Caco-2 (cell line): ENCODE measurements around the gene TRNT1. TPM values are rescaled to one million over a fixed set of nuclear protein-coding genes. Genes with fewer than 3 reads are reported as not detected.

Source experiments
- BruUV-seq: library from RNA; stranded (reverse); fragments of 400-500 nt; replicated peaks from 2 replicates; lab custom pipeline; 2021; lab: Mats Ljungman, UMichigan
- CTCF ChIA-PET: fragments of 300-600 bp; sonication (Branson Sonifier 250); formaldehyde crosslinking; loops from one replicate; lab custom pipeline; 2022; ENCODE audit warnings: antibody characterized with exemption; lab: Charles Lee
- POLR2A ChIA-PET: fragments of 300-600 bp; sonication (Branson Sonifier 250); formaldehyde crosslinking; loops from one replicate; lab custom pipeline; 2022; ENCODE audit warnings: antibody characterized with exemption; lab: Charles Lee
- DNase-seq, 2 experiments: peaks; one replicate each; pipeline versions ENCODE4 v3.0.0 to v3.0.0-alpha.2; 2020 to 2022
- H3K27me3 ChIP-seq: replicated peaks from 2 replicates; pipeline ENCODE4 v1.6.0; 2011; ENCODE audit warnings: low read length; ENCODE audit not compliant: control insufficient read depth, insufficient read depth
- H3K36me3 ChIP-seq: 2 replicates; pipeline ENCODE4 v1.5.1; 2011; ENCODE audit warnings: low read length; ENCODE audit not compliant: control insufficient read depth, insufficient read depth
- H3K4me1 ChIP-seq: fragments of 250-450 bp; sonication (Bioruptor Pico); 2 replicates; pipeline ENCODE4 v1.5.1; 2020; ENCODE audit warnings: mild to moderate bottlenecking
- H3K4me3 ChIP-seq: 2 replicates; pipeline ENCODE4 v1.5.1; 2011; ENCODE audit warnings: low read depth, mild to moderate bottlenecking, control low read depth, low read length
- H3K9me3 ChIP-seq: fragments of 250-450 bp; sonication (Bioruptor Pico); 2 replicates; pipeline ENCODE4 v1.5.1; 2020; ENCODE audit warnings: mild to moderate bottlenecking, moderate library complexity
- H3K27ac Mint-ChIP-seq: one replicate; pipeline ENCODE4 v1.8.0; 2022; ENCODE audit warnings: mixed read lengths; ENCODE audit not compliant: unreplicated experiment
- H3K27me3 Mint-ChIP-seq: one replicate; pipeline ENCODE4 v1.8.0; 2022; ENCODE audit warnings: mixed read lengths; ENCODE audit not compliant: insufficient read depth, unreplicated experiment
- H3K36me3 Mint-ChIP-seq: one replicate; pipeline ENCODE4 v1.8.0; 2022; ENCODE audit warnings: mild to moderate bottlenecking, mixed read lengths; ENCODE audit not compliant: insufficient read depth, unreplicated experiment
- H3K4me1 Mint-ChIP-seq: one replicate; pipeline ENCODE4 v1.8.0; 2022; ENCODE audit warnings: low read depth, mixed read lengths; ENCODE audit not compliant: unreplicated experiment
- H3K4me3 Mint-ChIP-seq: one replicate; pipeline ENCODE4 v1.8.0; 2022; ENCODE audit warnings: mild to moderate bottlenecking, moderate library complexity, mixed read lengths; ENCODE audit not compliant: unreplicated experiment
- H3K9me3 Mint-ChIP-seq: one replicate; pipeline ENCODE4 v1.8.0; 2022; ENCODE audit warnings: mixed read lengths; ENCODE audit not compliant: unreplicated experiment
- CTCF ChIP-seq, 2 experiments: fragments of 200-600 bp in 1 of 2; IDR thresholded peaks; 1 replicate in 1 of 2; 2 replicates in 1 of 2; pipeline versions ENCODE4 v1.5.1 to v1.8.0; 2011 to 2022; ENCODE audit warnings: antibody characterized with exemption in 1 of 2, control low read depth in 1 of 2, inconsistent platforms in 1 of 2, low read depth in 1 of 2, low read length in 1 of 2, mild to moderate bottlenecking in 1 of 2, moderate library complexity in 1 of 2; ENCODE audit not compliant: insufficient read depth in 1 of 2, severe bottlenecking in 1 of 2, unreplicated experiment in 1 of 2
- intact Hi-C: fragments of 100-400 bp; cut with micrococcal nuclease; formaldehyde crosslinking; loops from one replicate; pipeline ENCODE4 v1.10.0; 2022; ENCODE audit not compliant: unreplicated experiment
- total RNA-seq: library from RNA; stranded (reverse); gene quantifications from 2 replicates; pipeline ENCODE4 v1.2.3, GENCODE V29; 2022

The TRNT1 gene
- total RNA-seq, 1 experiment from 2014 or later = 43.6 TPM

DNA sequence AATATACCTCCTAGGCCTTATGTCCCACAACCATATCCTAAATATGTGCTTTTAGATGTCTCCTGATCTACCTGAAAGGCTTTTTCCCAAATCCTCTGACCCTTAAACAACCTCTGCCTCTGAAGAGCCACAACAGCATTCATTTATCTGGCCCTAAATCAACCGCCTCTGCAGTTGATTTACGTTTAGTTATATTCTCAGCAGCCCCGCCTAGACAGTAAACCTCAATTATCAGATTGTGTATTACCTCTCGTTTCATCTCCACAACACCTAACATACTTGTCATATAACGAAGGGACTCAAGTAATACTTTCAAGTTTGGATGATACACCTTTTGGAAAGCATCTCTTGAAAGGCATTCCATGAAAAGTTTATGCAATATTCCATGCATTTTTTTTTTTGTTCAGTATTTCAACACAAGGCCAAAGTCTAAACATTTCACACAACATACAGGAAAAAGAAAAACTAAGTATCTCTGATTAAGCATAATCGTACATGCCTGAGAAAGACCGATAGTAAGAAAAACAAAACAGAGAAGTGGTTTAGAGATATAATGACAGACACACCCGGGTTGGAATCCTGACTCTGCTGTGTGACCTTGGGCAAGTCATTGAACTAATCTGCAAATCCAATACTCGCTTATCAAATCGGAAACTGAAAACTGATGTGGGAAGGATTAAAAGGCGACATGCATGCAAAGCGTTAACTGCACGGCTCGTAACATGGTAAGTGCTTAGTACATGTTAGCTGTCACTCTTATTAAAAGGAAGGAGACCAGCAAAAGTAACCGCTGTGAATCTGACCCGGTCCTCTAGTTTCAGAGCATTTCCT, 52.0 kb downstream of the TRNT1 start:
- Mint-ChIP-seq H3K4me3 (peak overlapping the region; percentile 83), H3K4me1 (peaks cover 13% of the 10 kb centered on the region), H3K27ac (peak overlapping the region; percentile 45), H3K9me3 (no peaks in the 10 kb centered on the region), H3K36me3 (peaks cover 8% of the 10 kb centered on the region), H3K27me3 (peaks cover 4% of the 10 kb centered on the region)
- BruUV-seq = TSS peak; percentile 62
- CTCF ChIA-PET = no interaction called here
- H3K27me3 ChIP-seq = no peaks in the 10 kb centered on the region; the same call in 1 of the 2 replicates
- peak overlapping the region; percentile 100 for H3K4me3 ChIP-seq
- intact Hi-C loops = loop anchor here (10.0 kb wide), 1 partner anchor 414 kb away; no protein-coding TSS in a partner anchor
- no peak for TF ChIP-seq CTCF (IDR thresholded peaks at IDR 0.05; ENCODE audit: insufficient read depth in 1 of 2, low read depth in 1 of 2, low read length in 1 of 2, severe bottlenecking in 1 of 2, unreplicated experiment in 1 of 2)
- peaks cover 2% of the 10 kb centered on the region for H3K36me3 ChIP-seq
- peaks cover 9% of the 10 kb centered on the region for H3K4me1 ChIP-seq
- POLR2A ChIA-PET = no interaction called here
- DNase-seq = no peak
- H3K9me3 ChIP-seq = no peaks in the 10 kb centered on the region

DNA sequence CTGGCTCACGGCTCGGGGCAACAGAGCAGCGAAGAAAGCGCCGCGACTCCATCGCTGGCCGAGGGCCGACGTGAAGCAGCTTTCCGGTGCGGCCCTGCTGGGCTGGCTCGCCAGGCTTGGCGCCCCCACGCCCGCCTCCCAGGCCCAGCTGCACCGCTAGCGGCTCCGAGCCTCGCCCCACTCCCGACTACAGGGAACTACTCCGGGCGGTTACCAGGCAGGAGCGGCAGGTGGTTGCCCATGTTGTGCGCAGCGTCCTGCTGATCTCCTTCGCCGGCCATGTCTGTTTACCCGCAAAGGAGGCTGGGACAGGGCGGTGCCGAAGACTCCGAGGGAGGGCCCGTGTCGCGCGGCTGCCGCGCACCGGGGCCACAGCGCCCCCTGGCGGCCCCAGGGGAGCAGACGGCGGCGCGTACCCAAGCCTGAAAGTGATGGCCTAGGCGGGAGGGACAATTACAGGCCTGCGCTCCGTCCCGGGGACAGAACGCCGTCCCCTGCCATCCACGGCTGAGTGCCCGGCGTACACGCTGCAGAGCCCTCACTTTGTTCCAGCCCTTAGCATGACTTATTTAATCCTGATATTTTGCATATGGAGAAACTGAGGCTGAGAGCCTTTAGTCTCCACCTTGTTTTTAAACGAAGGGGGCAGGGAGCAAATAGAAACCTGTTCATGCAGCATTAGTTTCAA, 52.8 kb downstream of the TRNT1 start, which contains the start of gene CRBN:
CRBN (minus strand) TSS at position 285 of the 688 bp plus-strand sequence; CDS start at position 281, 4 bp downstream.
- Mint-ChIP-seq H3K4me1 (peaks cover 13% of the 10 kb centered on the region), H3K9me3 (no peaks in the 10 kb centered on the region), H3K27me3 (peaks cover 4% of the 10 kb centered on the region), H3K4me3 (peak within 1 kb of the TSS; percentile 83), H3K27ac (peak within 1 kb of the TSS; percentile 45), H3K36me3 (no peaks in the 10 kb centered on the region)
- ChIA-PET CTCF (no interaction called here), POLR2A (no interaction called here)
- no peaks in the 10 kb centered on the region for H3K9me3 ChIP-seq
- BruUV-seq = no TSS peak
- H3K4me1 ChIP-seq = peaks cover 9% of the 10 kb centered on the region
- H3K27me3 ChIP-seq = no peaks in the 10 kb centered on the region; the same call in 1 of the 2 replicates
- intact Hi-C loops = loop anchor here (10.0 kb wide), 1 partner anchor 415 kb away; no protein-coding TSS in a partner anchor
- H3K36me3 ChIP-seq = no peaks in the 10 kb centered on the region
- H3K4me3 ChIP-seq = peak within 1 kb of the TSS; percentile 100
- peak; percentile 83 to 91 for DNase-seq
- TF ChIP-seq CTCF (IDR thresholded peaks at IDR 0.05; ENCODE audit: insufficient read depth in 1 of 2, low read depth in 1 of 2, low read length in 1 of 2, severe bottlenecking in 1 of 2, unreplicated experiment in 1 of 2) = peak; percentile 86 to 90

- Mint-ChIP-seq H3K4me1 (peaks cover 13% of the 10 kb centered on the region), H3K4me3 (no peak overlapping the region), H3K9me3 (no peaks in the 10 kb centered on the region), H3K27ac (no peak overlapping the region), H3K27me3 (peaks cover 4% of the 10 kb centered on the region), H3K36me3 (no peaks in the 10 kb centered on the region)
- Histone ChIP-seq H3K4me3 (no peak overlapping the region), H3K4me1 (peaks cover 9% of the 10 kb centered on the region), H3K9me3 (no peaks in the 10 kb centered on the region), H3K36me3 (no peaks in the 10 kb centered on the region), H3K27me3 (no peaks in the 10 kb centered on the region; the same call in 1 of the 2 replicates)
- TF ChIP-seq CTCF (IDR thresholded peaks at IDR 0.05; ENCODE audit: insufficient read depth in 1 of 2, low read depth in 1 of 2, low read length in 1 of 2, severe bottlenecking in 1 of 2, unreplicated experiment in 1 of 2) = no peak
- DNase-seq = no peak
- BruUV-seq = no TSS peak
- intact Hi-C loops = no loop called here
- ChIA-PET POLR2A (no interaction called here), CTCF (no interaction called here)
These were observed 53.7 kb downstream of the TRNT1 start for GRCh38 chr3:3180456-3180855.
